GM12878 (cell line): ENCODE measurements around the gene C16orf82. TPM values are rescaled to one million over a fixed set of nuclear protein-coding genes. Genes with fewer than 3 reads are reported as not detected.

Experiments
- ATAC-seq: fragments of 200-7000 bp; cut with Tn5 transposase; 3 replicates; pipeline ENCODE4 v1.9.1; 2020; ENCODE audit warnings: mild to moderate bottlenecking, moderate library complexity
- BruUV-seq: library from RNA; stranded (reverse); fragments of 400-500 nt; replicated peaks from 2 replicates; lab custom pipeline; 2021; lab: Mats Ljungman, UMichigan
- CTCF ChIA-PET: fragments of 300-600 bp; sonication (Branson Sonifier 250); formaldehyde crosslinking; extraction: SDS; loops from one replicate; lab custom pipeline; 2021; ENCODE audit warnings: inconsistent platforms; lab: Yijun Ruan, JAX
- POLR2A ChIA-PET: fragments of 350-600 bp; formaldehyde crosslinking; extraction: SDS; loops from one replicate; lab custom pipeline; 2021; ENCODE audit warnings: inconsistent platforms; lab: Charles Lee
- RAD21 ChIA-PET: fragments of 300-600 bp; sonication (Branson Sonifier 250); formaldehyde crosslinking; loops from one replicate; lab custom pipeline; 2023; ENCODE audit warnings: antibody characterized with exemption; ENCODE audit not compliant: unreplicated experiment; lab: Charles Lee
- SMC1A ChIA-PET: fragments of 300-600 bp; sonication (Branson Sonifier 250); formaldehyde crosslinking; loops from one replicate; lab custom pipeline; 2023; ENCODE audit not compliant: unreplicated experiment, uncharacterized antibody; lab: Charles Lee
- DNase-seq: peaks from one replicate; pipeline ENCODE4 v3.0.0-alpha.2; 2011; ENCODE audit warnings: low read depth, low spot score
- FAIRE-seq: peaks from 3 replicates; lab custom pipeline; 2011; peaks lifted over from hg19 to GRCh38; lab: Jason Lieb, UNC
- H2AFZ ChIP-seq: 2 replicates; pipeline ENCODE4 v1.6.0; 2011; ENCODE audit warnings: low read depth, low read length, control low read depth; ENCODE audit not compliant: control insufficient read depth
- H3K27ac ChIP-seq: 2 replicates; pipeline ENCODE4 v1.5.1; 2011; ENCODE audit warnings: control low read depth; ENCODE audit not compliant: control insufficient read depth, insufficient read depth
- H3K27me3 ChIP-seq, 2 experiments: replicated peaks in 1 of 2; 2 replicates each; pipeline versions ENCODE4 v1.6.0 to v1.6.1; 2011; ENCODE audit warnings: low read length in 1 of 2; ENCODE audit not compliant: control insufficient read depth in 2 of 2, insufficient read depth in 2 of 2
- H3K36me3 ChIP-seq, 2 experiments: 2 replicates each; pipeline ENCODE4 v1.5.1; 2011; ENCODE audit warnings: low read length in 1 of 2; ENCODE audit not compliant: control insufficient read depth in 2 of 2, insufficient read depth in 2 of 2
- H3K4me1 ChIP-seq: 2 replicates; pipeline ENCODE4 v1.6.1; 2011; ENCODE audit warnings: mild to moderate bottlenecking, low read length, moderate library complexity, mixed read lengths; ENCODE audit not compliant: control insufficient read depth, insufficient read depth
- H3K4me2 ChIP-seq: 2 replicates; pipeline ENCODE4 v1.6.0; 2011; ENCODE audit warnings: control low read depth; ENCODE audit not compliant: control insufficient read depth, insufficient read depth
- H3K4me3 ChIP-seq: fragments of 200-600 bp; sonication (generic); 2 replicates; pipeline ENCODE4 v1.5.1; 2016
- H3K79me2 ChIP-seq: 2 replicates; pipeline ENCODE4 v1.6.0; 2011; ENCODE audit warnings: low read length; ENCODE audit not compliant: control insufficient read depth, insufficient read depth
- H3K9ac ChIP-seq: 2 replicates; pipeline ENCODE4 v1.8.0; 2011; ENCODE audit warnings: low read length, control low read depth, mixed read lengths; ENCODE audit not compliant: control insufficient read depth, insufficient read depth
- H3K9me3 ChIP-seq: replicated peaks from 3 replicates; pipeline ENCODE4 v1.5.1; 2011; ENCODE audit warnings: mild to moderate bottlenecking, low read length; ENCODE audit not compliant: control insufficient read depth, insufficient read depth
- H4K20me1 ChIP-seq: 2 replicates; pipeline ENCODE4 v1.6.0; 2011; ENCODE audit not compliant: control insufficient read depth, insufficient read depth
- DPF2 ChIP-seq: fragments of 450-650 bp; IDR thresholded peaks from 2 replicates; pipeline ENCODE4 v1.6.1; 2017; ENCODE audit warnings: mild to moderate bottlenecking
- EGR1 ChIP-seq, 2 experiments: IDR thresholded peaks; 1 replicate in 1 of 2; 2 replicates in 1 of 2; pipeline ENCODE4 v1.6.1; 2011 to 2012; ENCODE audit warnings: low read depth in 2 of 2, low read length in 2 of 2, borderline replicate concordance in 1 of 2, mild to moderate bottlenecking in 1 of 2, moderate library complexity in 1 of 2
- EZH2 ChIP-seq: IDR thresholded peaks from 2 replicates; pipeline ENCODE4 v1.6.1; 2012; ENCODE audit warnings: low read depth, mild to moderate bottlenecking, control low read depth, inconsistent platforms, low read length, borderline replicate concordance; ENCODE audit not compliant: control insufficient read depth
- KAT2A ChIP-seq: conservative IDR thresholded peaks from 2 replicates; pipeline ENCODE4 v1.6.1; 2011; ENCODE audit warnings: low read depth, low read length; ENCODE audit not compliant: control insufficient read depth
- KDM1A ChIP-seq: fragments of 200-600 bp; sonication (generic); IDR thresholded peaks from 2 replicates; pipeline ENCODE4 v1.6.1; 2016; ENCODE audit warnings: borderline replicate concordance
- LARP7 ChIP-seq: fragments of 450-650 bp; IDR thresholded peaks from 2 replicates; pipeline ENCODE4 v1.6.1; 2017; ENCODE audit warnings: mild to moderate bottlenecking
- MTA2 ChIP-seq: fragments of 450-650 bp; IDR thresholded peaks from 2 replicates; pipeline ENCODE4 v1.6.1; 2016; ENCODE audit warnings: low read depth, mild to moderate bottlenecking, moderate library complexity
- NFYB ChIP-seq: IDR thresholded peaks from 2 replicates; pipeline ENCODE4 v1.6.1; 2011; ENCODE audit warnings: low read depth, mild to moderate bottlenecking, low read length, improper control_type of control experiment, moderate library complexity; ENCODE audit not compliant: insufficient read depth
- POLR2AphosphoS5 ChIP-seq: IDR thresholded peaks from 2 replicates; pipeline ENCODE4 v1.6.1; 2011; ENCODE audit warnings: mild to moderate bottlenecking, low read length, inconsistent platforms
- REST ChIP-seq: IDR thresholded peaks from 2 replicates; pipeline ENCODE4 v1.6.1; 2012; ENCODE audit warnings: mild to moderate bottlenecking, low read depth, low read length
- SRF ChIP-seq, 2 experiments: IDR thresholded peaks; 2 replicates each; pipeline ENCODE4 v1.6.1; 2011; ENCODE audit warnings: low read depth in 2 of 2, low read length in 2 of 2, mild to moderate bottlenecking in 1 of 2, moderate library complexity in 1 of 2
- ZBTB11 ChIP-seq: fragments of 450-650 bp; formaldehyde crosslinking; IDR thresholded peaks from 2 replicates; pipeline ENCODE4 v1.5.0; 2022; ENCODE audit warnings: mild to moderate bottlenecking, missing genetic modification characterization
- WGBS: methylation state at CpG from one replicate; pipeline ENCODE4 v1.1.6; 2016; ENCODE audit warnings: low lambda C conversion rate; ENCODE audit not compliant: insufficient replicate concordance, insufficient coverage; ENCODE audit errors: missing lambda C conversion rate; 5-methylcytosine and 5-hydroxymethylcytosine counted together
- in situ Hi-C: fragments of 300-500 bp; cut with MboI; formaldehyde crosslinking; loops from 9 replicates; pipeline ENCODE4 v1.14.3; 2018; ENCODE audit warnings: mixed read lengths
- intact Hi-C: fragments of 100-400 bp; cut with micrococcal nuclease; formaldehyde crosslinking; loops from one replicate; pipeline ENCODE4 v1.14.2; 2022; ENCODE audit not compliant: unreplicated experiment
- polyA plus RNA-seq, 11 experiments: library from polyadenylated mRNA; depleted of rRNA in 4 of 11; unstranded in 6 of 11; stranded (reverse) in 5 of 11; fragments of >200 nt; fragmentation: Nextera tagmentation in 4 of 11; fragmentation: Illumina TruSeq in 1 of 11; extraction: Ambion mirVana in 4 of 11; extraction: Trizol in 1 of 11; gene quantifications; 1 replicate in 1 of 11; 2 replicates in 10 of 11; pipeline versions ENCODE4 v1.2.1 to v1.2.3, GENCODE V29; 2011 to 2016; ENCODE audit warnings: inconsistent platforms in 2 of 11, missing spikeins in 2 of 11, low read depth in 1 of 11
- total RNA-seq, 4 experiments: library from RNA; depleted of rRNA in 3 of 4; stranded (reverse); fragments of >200 nt in 3 of 4; fragmentation: Illumina TruSeq in 1 of 4; extraction: Trizol in 1 of 4; gene quantifications; 2 replicates each; pipeline versions ENCODE4 v1.2.1 to v1.2.3, GENCODE V29; 2013 to 2021
- TF ChIP-seq, protein P1 (sequence below): fragments of 450-650 bp; IDR thresholded peaks from 2 replicates; pipeline ENCODE4 v1.6.1; 2018; ENCODE audit warnings: borderline replicate concordance, mild to moderate bottlenecking; ENCODE audit not compliant: partially characterized antibody

C16orf82 gene
- total and polyA plus RNA-seq, 10 of the 15 experiments (the other 5 are each of a cell fraction or from before 2014, with no cell fraction given) = not detected

GRCh38 chr16:27110524-27110896 lies 43.8 kb downstream of the C16orf82 start:
- in situ Hi-C loops (loop anchor here (5.0 kb wide), 1 partner anchor 1273 kb away; no protein-coding TSS in a partner anchor), intact Hi-C loops (no loop called here)
- ChIA-PET RAD21 (interaction anchor here (0.6 to 2.3 kb wide), 6 partner anchors 157 to 1531 kb away, joined by 3 to 9 read pairs (median 3); no protein-coding TSS in a partner anchor), CTCF (interaction anchor here (0.5 to 1.6 kb wide), 18 partner anchors 9 to 1959 kb away, joined by 3 to 6 read pairs (median 3); no protein-coding TSS in a partner anchor)
- 31% methylated on average over 5 of the region's 7 CpGs for WGBS
- Histone ChIP-seq H3K36me3 (no peaks in the 10 kb centered on the region), H3K27ac (no peak overlapping the region), H3K9me3 (no peaks in the 10 kb centered on the region), H3K4me3 (no peak overlapping the region), H3K79me2 (no peaks in the 10 kb centered on the region), H3K9ac (no peak overlapping the region)
- no peak for FAIRE-seq
- no peak for TF ChIP-seq KAT2A
- TF ChIP-seq ZBTB11 (CRISPR knock-in tag) = no peak
- no peak for TF ChIP-seq DPF2
- TF ChIP-seq, protein P1, sequence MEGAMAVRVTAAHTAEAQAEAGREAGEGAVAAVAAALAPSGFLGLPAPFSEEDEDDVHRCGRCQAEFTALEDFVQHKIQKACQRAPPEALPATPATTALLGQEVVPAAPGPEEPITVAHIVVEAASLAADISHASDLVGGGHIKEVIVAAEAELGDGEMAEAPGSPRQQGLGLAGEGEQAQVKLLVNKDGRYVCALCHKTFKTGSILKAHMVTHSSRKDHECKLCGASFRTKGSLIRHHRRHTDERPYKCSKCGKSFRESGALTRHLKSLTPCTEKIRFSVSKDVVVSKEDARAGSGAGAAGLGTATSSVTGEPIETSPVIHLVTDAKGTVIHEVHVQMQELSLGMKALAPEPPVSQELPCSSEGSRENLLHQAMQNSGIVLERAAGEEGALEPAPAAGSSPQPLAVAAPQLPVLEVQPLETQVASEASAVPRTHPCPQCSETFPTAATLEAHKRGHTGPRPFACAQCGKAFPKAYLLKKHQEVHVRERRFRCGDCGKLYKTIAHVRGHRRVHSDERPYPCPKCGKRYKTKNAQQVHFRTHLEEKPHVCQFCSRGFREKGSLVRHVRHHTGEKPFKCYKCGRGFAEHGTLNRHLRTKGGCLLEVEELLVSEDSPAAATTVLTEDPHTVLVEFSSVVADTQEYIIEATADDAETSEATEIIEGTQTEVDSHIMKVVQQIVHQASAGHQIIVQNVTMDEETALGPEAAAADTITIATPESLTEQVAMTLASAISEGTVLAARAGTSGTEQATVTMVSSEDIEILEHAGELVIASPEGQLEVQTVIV = no peak
- TF ChIP-seq MTA2 = no peak
- no peak for TF ChIP-seq LARP7
- TF ChIP-seq EGR1 (IDR thresholded peaks at IDR 0.05; ENCODE audit: borderline replicate concordance in 1 of 2, low read depth in 2 of 2, low read length in 2 of 2) = no peak
- no peak for TF ChIP-seq SRF (IDR thresholded peaks at IDR 0.05; ENCODE audit: low read depth in 2 of 2, low read length in 2 of 2)
- TF ChIP-seq KDM1A = no peak
- TF ChIP-seq POLR2AphosphoS5 = no peak
- no peak for TF ChIP-seq EZH2
- TF ChIP-seq NFYB = no peak
- no peak for TF ChIP-seq REST
- TF ChIP-seq, all 136 proteins: peak for 0
- H4K20me1 ChIP-seq = no peaks in the 10 kb centered on the region; the same call in 1 of the 2 replicates
- peaks cover 4% of the 10 kb centered on the region; the same call in 1 of the 2 replicates for H3K4me1 ChIP-seq
- no peak for ATAC-seq
- no peak overlapping the region for H2AFZ ChIP-seq
- no TSS peak for BruUV-seq
- DNase-seq = no peak
- POLR2A ChIA-PET = interaction anchor here (0.6 kb wide), 2 partner anchors 59 to 1959 kb away, joined by 3 to 10 read pairs; no protein-coding TSS in a partner anchor
- SMC1A ChIA-PET = interaction anchor here (1.0 to 1.2 kb wide), 3 partner anchors 43 to 257 kb away, joined by 3 to 4 read pairs (median 3); no protein-coding TSS in a partner anchor
- H3K4me2 ChIP-seq = no peak overlapping the region
- peaks cover 0 to 2% of the 10 kb centered on the region in 2 experiments; a peak in 1 of 4 replicates for H3K27me3 ChIP-seq
